Stimulated activated CD8-positive, alpha-beta memory T cell treated with anti-CD3 and anti-CD28 coated beads, Interleukin-12 subunit alpha, Interleukin-12 subunit beta, amount 100 ng/mL, for 24 hours (primary cell): Measurements from ENCODE around the gene HDAC5.
A peak's percentile ranks its signal among the peaks of the same experiment; 100 is the strongest.

ENCODE experiments used
- DNase-seq: peaks from one replicate; pipeline ENCODE4 v3.0.0-alpha.2; 2020; ENCODE audit errors: extremely low read depth

HDAC5 gene

DNA sequence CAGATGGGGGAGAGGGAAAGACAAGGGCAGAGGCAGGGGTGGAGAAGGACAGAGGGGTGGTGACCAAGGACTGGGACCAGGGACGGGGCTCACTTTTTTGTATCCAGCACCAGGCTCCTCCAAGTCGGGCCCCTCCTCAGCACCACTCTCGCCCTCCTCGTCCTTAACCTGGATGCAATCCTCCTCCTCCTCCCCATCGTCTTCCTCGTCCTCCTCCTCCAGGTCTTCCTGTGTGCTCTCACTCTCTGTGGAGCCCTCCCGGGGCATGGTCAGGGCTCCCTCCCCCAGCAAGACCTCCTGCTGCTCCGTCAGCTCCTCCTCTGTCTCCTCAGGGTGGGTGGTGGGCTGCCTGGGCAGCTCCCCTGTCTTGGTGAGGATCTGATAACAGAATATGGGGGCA, 36.1 kb downstream of the HDAC5 start:
- DNase-seq = no peak

DNA sequence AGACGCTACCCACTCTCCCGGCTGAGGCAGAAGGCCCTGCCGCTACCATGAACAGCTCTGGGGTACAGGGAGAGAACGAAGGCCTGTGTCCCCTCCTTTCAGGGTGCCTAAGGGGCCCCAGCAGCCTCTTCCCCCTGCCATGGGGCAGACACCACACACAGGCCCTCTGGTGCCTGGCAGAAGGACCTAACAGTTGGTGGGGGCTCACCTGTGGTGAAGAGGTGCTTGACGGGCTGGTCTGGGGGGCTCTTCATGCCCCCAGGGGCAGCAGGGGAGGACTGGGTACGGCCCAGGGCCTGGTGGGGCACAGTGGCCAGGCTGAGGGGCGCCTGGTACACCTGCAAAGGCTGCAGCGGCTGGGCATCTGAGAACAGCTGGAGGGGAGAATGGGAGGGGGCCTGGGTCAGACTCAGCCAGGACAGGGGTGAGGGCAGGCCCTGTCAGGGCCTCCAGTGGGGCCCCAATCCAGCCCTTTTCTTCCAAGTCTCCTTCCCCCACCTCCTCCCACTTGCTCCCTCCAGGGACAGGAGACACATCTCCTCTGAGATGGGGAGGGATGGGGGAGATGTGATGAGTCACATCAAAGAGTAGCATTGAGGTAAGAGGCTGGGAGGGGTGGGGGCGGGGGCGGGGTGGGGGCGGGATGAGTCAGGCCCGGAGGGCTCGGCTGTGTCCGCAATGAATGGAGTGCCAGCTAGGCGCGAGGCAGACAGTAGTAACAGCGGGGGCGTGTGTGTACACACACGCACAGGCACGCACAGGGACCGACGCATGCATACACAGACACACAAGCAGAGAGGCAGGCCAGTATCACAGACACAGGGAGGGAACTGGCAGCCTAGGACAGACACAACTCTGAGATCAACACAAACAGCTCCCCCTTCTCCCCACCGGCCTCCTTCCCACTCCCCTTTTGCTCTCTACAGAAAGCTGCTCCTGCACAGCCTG, 36.8 kb downstream of the HDAC5 start:
- DNase-seq = no peak

DNA sequence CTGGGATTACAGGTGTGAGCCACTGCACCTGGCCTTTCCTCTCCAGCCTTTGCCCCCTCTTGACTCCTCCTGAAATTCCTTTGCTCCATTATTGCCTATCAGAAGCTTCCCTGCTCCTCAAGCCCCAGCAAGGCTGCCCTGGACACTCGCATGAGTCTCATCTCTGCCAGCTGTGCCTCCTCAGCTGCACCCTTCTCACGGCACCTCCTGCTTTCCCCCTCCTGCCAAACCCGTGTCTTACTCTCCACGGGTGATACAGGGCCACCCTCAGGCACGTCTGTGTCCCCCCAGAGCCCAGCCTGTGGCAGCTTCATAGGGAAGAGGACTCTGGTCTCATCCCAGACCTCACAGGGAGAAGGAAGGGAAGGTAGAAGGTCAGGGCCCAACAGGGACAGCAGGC, 37.5 kb downstream of the HDAC5 start:
- no peak for DNase-seq

DNA sequence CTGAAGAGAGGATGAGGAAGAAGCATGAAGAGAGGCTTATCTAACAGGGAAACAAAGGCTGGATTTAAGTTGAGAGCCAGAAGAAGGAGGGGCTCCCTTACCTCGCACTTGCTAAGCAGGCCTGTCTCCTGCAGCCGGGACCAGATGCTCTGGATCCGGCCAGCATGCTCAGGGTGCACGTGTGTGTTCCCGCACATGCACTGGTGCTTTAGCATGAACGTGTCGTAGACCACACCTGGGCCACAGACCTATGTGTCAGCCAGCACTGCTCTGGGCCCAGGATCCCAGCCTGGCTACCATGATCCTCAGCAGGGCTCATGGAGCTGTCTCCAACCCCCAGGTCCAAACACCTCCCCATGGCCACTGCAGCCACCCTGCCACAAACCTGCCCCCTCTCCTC, 38.5 kb downstream of the HDAC5 start:
- no peak for DNase-seq

DNA sequence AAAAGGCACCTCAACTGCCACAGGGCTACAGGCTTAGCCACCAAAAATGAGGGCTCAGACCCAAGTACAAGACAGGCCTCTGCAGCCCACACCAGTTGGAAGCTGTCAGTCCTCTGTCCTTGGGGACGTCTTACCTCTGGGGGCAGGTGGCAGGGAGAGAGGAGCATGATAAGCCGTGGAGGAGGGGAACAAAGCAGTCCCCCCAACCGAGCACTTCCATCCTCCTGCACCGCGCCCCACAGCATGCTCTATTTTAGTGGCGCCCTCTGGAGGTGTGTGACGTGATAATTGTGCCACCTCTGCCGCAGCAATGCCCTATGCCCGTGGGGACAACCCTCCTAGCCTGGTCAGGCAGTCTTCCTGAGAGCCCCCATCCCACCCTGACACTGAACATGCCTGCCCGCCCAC, 39.3 kb downstream of the HDAC5 start:
- DNase-seq = no peak

DNA sequence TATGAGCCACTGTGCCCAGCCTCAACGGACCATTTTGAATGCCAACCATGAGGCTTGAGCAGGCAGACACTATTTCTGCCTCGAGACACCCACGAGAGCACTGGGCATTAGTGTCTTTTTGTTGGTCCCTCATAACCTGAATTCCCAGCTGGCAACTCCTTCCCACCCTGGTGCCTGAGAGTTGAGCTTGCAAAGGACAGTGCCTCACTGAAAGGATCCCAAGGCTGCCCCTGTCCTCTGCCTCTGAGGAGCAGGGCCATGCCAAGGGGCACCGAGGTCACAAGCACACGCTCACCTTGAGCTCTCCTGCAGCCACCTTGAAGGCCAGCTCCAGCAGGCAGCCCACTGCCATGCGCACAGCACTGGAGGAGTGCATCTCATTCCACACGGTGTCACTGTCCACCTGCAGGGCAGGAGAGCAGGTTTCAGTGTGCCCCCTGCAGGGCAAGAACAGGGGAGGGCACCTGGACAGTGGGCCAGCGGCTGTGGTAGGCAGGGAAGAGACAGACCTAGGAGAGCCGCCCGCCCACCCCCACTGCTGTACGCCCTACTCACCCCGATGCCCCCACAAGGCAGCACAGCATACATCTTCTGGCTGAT, 40.1 kb downstream of the HDAC5 start:
- no peak for DNase-seq

DNA sequence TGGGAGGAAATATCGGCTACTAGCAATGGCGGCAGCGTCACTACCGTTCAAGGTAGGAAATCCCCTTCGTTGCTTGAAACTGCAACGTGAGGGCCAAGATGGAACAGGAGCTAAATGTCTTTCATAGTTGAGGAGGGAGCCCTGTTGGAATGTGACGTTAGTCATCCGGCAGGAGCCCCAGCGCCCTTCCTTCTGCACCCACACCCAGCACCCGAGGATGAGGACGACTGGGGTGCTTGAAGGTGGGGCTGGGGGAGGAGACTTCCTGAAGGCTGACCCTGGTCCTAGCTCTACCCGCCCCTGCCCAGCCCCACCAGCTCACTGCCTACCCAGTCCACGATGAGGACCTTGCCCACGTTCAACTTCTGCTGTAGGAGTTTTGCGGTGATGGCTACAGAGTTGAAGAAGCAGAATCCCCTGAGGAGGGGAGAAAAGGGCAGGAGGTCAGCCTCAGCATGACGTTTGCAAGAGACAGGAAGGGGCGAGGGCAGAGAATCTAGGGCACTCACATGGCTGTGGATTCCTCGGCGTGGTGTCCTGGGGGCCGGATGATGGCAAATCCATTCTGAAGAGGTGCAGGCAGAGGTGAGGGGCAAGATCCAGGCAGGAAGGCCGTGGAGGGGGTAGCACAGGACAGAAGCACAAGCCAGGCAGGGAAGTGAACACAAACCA, 41.0 kb downstream of the HDAC5 start:
- DNase-seq = no peak

DNA sequence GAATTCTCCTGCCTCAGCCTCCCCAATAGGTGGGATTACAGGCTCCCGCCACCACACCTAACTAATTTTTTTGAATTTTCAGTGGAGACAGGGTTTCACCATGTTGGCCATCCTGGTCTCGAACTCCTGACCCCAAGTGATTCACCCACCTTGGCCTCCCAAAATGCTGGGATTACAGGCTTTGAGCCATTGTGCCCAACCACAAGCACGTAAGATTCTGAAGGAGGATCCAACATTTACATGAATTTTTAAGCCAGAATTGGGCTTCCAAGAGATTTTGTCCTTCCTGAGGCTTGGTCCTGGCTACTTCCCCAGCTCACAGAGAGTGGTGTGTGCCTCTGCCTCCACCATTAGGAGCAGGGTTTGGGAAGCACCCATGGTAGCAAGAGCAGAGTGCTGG, 41.8 kb downstream of the HDAC5 start:
- no peak for DNase-seq

DNA sequence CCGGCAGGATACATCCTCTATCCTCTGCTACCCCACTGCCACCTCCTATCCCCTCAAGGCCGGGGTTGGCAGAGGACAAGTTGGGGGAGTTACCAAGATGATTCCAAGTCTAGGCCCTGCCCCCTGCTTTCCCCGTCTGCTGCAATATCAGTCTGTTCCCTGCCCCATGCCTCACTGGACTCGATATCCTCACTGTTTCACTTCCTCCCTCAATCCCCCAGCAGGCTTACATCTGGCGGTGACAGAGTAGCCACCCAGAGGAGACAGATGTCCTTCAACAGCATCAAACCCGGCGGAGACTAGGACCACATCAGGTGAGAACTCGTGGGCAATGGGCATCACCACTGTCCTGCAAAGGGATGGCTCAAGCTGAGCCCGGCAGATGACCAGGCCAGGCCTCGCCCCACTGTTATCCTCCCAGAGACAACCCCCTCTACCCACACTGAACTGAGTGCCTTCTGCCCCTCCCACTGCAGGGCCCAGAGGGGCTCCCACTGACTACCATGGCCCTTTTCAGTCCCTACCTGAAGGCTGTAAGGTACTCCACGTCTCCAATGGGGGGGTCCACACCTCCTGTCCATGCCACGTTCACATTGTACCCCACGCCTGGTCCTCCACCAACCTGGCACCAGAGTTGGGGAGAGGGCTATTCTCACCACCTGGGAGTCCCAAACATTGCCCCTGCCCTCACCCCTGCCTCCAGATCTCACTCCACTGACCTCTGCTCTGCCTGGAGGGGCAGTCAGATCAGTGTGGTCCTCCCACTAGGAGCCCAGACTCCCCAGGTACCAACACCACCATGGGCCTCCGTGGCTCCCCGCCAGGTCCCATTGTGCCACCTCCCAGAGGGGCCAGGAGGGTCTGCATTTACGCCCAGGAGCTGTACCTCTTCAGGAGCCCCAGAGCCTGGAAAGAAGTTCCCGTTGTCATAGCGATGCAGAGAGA, 43.3 kb downstream of the HDAC5 start:
- no peak for DNase-seq

DNA sequence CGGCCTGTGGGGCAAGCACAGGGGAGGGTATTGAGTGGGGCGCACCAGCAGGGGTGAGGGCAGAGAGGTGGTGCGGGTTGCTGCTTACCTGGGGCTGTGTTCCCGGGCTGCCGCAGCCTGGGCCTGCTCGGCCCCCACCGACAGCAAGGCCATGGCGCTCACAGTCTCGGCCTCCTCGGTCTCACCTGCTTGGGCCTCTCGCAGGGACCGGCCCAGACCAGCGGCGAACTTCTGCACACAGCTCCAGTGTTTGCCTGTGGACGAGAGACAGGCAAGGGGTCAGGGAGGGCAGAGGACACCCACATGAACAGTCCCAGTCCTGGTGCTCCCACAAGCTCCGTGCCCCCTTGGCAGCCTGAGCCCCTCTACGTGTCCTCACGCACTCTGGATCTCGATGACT, 45.0 kb downstream of the HDAC5 start:
- no peak for DNase-seq

DNA sequence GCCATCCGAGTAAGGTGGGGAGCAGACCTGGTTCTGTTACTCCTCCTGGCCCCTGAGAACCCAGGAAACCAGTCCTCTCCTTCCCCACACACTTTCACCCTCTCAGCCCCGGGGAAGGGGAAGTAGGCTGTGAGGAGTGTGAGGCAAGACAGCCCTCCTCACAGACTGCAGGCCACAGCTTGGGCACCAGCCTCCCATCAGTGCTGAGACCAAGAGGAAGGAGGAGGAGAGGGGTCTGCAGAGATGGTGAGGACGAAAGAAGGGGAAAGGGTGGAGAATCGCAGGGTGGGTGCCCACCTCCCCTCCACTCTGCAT, 45.9 kb downstream of the HDAC5 start:
- no peak for DNase-seq

DNA sequence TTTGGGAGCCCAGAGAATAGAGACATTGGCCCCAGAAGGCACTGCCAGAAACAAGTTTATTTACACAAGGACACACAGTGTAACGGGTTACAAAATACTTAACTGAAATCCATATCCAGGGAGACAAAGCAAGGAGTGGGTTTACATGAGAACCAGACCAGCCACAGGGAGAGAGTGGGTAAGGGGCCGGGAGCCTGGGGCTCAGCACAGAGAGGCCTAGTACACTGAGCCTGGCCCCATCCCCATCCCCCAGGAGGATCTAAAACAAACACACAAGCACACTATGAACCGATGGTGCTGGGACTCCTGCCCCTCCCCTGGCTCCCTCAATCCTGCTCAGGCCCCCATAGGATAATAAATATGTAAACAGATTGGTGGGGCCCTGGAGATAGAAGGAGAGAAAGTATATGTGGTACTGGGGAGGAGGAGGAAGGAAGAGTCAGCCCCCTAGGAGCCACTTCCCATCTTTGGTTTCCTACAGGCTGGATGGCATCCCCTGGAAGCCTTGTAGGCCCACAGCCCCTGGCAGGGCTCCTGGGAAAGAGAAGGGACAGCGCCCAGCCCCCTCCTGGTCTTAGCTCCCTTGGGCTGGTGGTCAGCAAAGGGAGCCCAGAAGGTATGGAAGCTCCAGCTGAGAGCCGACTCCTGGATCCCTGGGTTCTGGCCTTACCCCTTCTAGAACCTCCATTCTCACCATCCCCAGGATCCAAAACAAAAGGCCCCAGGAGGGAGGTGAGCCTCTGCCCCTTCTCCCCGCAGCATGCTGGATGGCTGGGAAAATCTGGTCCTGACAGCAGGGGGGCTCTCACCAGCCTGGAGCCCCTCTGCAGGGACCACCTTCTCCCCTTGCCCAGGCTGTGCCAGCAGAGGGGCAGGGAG, 46.5 kb downstream of the HDAC5 start:
- no peak for DNase-seq

DNA sequence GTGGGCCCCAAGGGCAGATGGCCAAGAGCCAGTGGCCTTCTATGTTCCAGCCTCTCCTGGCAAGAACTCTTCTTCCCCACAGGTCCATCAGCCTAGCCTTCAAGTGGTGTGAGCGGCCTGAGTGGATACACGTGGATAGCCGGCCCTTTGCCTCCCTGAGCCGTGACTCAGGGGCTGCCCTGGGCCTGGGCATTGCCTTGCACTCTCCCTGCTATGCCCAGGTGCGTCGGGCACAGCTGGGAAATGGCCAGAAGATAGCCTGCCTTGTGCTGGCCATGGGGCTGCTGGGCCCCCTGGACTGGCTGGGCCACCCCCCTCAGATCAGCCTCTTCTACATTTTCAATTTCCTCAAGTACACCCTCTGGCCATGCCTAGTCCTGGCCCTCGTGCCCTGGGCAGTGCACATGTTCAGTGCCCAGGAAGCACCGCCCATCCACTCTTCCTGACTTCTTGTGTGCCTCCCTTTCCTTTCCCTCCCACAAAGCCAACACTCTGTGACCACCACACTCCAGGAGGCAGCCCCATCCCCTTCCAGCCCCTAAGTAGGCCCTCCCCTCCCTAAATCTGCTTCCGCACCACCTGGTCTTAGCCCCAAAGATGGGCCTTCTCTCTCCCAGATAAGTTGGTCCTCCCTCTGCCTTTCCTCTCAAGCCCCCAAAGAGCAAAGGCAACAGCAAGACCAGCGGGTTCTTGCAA, 47.7 kb downstream of the HDAC5 start:
- DNase-seq = no peak

DNA sequence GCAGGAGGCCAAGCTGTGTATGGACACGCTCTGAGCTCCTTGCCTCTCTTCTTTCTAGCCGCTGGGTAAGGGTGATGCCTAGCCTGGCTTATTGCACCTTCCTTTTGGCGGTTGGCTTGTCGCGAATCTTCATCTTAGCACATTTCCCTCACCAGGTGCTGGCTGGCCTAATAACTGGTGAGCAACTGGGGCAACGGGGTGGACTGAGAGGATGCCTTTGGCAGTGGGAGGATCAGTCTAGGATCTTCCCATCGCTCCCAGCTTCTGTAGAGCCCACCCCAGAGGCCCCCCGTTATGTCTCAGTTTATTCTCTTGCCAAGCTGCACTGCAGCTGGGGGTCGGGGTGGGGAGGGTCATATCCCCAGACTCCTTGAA, 48.5 kb downstream of the HDAC5 start:
- DNase-seq = no peak

DNA sequence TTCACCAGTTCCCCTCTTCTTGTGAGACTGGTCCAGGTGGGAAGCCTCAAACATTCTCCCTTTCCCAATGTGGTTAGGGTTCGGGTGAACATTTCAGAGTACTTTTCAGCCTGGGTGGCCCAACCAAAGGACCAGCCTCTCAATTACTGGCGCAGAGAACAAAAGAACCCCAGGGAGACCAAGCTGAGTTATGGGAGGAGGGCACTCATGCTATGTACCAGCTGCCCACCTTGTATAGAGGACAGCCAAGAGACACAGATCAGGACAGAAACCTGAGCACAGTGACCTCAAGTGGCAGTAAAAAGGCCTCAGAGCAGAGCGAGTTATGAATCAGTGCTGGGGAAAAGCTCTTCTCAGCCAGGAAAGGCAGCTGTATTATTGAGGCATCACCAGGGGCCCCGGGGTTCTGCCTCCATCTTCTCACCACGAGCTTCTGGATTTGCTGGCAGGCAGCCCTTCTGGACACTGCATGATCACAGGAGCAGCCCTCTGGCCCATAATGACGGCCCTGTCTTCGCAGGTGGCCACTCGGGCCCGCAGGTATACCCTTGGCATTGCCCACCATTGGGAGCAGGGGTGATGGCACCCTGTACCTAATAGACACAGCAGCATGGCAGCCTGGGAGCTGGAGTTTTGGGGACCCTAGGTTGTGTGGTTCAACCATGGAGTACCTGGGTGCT, 49.1 kb downstream of the HDAC5 start:
- DNase-seq = no peak

DNA sequence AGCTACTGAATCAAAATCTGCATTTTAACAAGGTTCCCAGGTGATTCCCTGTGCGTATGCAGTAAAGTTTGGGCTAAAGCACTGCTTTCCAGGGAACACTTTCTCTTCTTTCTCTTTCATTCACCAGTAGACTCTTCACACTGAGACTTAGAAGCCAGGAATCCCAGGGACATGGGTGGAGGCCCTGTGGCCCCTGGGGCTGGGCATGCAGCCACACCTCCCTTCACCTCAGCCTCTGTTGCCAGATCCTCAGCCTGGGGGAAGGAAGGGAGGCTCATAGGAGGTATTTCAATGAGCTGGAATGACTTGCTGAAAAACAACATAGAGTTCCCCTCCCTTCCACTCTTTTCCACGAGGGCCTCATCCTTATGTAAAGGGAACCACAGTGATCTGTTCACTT, 51.7 kb downstream of the HDAC5 start:
- DNase-seq = no peak

DNA sequence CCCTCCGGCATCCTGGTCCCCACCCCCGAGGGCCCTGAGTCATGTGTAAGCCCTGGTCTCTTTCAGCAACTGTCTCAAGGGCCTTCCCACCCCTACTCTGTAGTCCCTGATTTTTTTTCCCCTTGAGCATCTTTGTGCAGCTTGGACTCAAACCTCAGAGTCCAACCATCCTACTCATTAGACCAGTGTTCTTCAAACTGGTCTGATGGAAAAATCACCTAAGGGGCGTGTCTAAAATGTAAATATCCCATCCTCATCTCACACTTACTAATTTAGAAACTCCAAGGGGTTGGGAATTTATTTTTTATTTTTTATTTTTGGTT, 52.3 kb downstream of the HDAC5 start:
- DNase-seq = no peak

DNA sequence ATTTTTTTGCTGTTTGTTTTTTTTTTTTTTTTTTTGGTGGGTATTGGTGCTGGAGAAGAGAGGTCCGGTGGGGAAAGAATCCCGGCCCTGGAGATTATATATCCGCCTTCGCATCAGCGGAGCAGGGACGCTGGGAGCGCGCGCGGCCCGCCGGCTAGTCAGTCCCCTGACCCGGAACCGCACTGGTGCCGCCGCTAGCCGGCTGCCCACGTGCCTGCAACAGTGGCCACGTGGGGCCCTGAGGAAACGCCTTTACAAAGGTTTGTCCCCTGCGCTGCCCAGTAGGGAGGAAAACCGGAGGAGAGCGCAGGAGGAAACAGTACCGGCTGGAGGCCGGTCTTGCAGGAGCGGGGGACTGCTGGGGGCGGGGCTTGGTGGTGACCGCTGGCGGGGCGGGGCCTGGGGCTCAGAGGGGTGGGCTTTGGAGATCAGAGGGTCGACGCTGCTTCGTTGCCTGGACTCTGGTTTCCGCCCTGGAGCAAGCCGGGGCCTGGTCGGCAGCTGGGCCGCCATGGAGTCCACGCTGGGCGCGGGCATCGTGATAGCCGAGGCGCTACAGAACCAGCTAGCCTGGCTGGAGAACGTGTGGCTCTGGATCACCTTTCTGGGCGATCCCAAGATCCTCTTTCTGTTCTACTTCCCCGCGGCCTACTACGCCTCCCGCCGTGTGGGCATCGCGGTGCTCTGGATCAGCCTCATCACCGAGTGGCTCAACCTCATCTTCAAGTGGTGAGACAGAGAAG, 52.8 kb downstream of the HDAC5 start, which contains the start of gene G6PC3:
TSS of gene G6PC3 (plus strand) at position 281 of the 743 bp plus-strand sequence. CDS start at position 512, 231 bp downstream.
- DNase-seq = peak; percentile 71

DNA sequence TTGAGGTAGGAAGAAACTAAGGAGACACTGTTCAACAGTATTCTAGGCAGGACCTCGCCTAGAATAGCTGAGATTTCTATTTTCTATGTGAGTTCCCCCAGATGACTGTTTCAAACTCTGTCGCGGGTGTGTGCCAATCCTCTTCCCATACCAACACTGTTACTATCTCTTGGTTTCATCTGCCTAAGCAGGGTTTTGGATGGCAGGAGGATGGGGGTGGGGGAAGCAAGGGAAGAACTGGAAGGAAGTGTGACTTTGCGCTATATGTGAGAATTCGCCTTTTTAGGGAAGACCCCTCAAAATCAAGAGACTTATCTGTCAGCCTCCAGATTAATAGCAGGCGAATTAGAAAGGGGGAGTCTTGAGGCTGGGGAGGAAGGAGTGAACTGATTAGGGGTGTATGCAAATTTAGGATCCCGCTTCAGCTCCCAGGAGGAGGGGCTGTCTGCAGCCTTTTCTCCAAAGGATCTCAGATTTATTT, 53.4 kb downstream of the HDAC5 start:
- DNase-seq = no peak
